LNCaP clone FGC (cell line): Measurements from ENCODE around the gene YIPF5.
A peak's percentile ranks its signal among the peaks of the same experiment; 100 is the strongest.

Experiments used
- DNase-seq: peaks from one replicate; pipeline ENCODE4 v3.0.0-alpha.2; 2011; ENCODE audit warnings: low read depth
- H3K4me3 ChIP-seq: 2 replicates; pipeline ENCODE4 v1.5.1; 2011; ENCODE audit warnings: mild to moderate bottlenecking, low read depth, low read length, control low read depth
- TF ChIP-seq, protein P1 (sequence below): IDR thresholded peaks from 2 replicates; pipeline ENCODE4 v1.5.1; 2012; ENCODE audit warnings: mild to moderate bottlenecking; ENCODE audit not compliant: control insufficient read depth, insufficient read depth; ENCODE audit errors: extremely low read depth

YIPF5 gene

DNA sequence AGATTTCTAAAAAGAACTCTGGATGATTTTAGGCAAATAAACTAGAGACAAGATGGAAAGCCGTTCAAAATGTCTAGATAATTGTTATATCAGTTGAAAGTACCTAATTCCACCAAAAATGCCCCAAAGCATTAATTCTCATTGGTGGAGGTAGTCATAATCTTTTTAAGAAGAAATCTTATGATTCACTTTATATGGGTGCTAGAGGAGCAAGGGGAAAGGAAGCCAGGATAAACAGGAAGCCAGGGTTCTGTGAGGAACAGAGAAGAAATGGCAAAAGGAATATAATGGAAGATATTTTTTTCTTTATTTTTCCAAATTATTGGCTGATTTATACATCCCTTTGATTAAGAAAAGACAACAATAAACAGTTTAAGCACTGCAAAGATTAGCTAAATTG, 7.8 kb downstream of the YIPF5 start:
- no peak for DNase-seq
- TF ChIP-seq, protein P1, sequence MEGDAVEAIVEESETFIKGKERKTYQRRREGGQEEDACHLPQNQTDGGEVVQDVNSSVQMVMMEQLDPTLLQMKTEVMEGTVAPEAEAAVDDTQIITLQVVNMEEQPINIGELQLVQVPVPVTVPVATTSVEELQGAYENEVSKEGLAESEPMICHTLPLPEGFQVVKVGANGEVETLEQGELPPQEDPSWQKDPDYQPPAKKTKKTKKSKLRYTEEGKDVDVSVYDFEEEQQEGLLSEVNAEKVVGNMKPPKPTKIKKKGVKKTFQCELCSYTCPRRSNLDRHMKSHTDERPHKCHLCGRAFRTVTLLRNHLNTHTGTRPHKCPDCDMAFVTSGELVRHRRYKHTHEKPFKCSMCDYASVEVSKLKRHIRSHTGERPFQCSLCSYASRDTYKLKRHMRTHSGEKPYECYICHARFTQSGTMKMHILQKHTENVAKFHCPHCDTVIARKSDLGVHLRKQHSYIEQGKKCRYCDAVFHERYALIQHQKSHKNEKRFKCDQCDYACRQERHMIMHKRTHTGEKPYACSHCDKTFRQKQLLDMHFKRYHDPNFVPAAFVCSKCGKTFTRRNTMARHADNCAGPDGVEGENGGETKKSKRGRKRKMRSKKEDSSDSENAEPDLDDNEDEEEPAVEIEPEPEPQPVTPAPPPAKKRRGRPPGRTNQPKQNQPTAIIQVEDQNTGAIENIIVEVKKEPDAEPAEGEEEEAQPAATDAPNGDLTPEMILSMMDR = no peak
- H3K4me3 ChIP-seq = no peak overlapping the region

DNA sequence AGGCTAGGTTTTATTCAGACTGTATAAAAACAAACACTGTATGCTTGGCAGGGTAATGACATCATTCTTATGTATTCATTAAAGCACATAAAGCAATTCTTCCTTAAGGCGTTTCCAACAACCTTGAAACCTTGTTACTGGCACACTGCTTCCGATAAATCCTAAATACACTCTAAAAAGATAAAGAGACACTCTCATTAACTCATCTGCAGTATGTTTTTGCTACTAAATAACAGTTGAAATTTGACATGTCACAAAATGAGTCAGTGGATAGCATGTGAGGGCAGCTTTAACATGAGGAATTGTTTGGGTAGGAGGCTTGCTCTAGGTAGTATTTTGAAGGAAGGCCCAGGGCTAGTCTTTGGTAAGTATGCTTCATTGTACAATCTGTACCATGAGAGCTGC, 13.7 kb downstream of the YIPF5 start:
- DNase-seq = no peak
- H3K4me3 ChIP-seq = no peak overlapping the region
- TF ChIP-seq, protein P1 = no peak

DNA sequence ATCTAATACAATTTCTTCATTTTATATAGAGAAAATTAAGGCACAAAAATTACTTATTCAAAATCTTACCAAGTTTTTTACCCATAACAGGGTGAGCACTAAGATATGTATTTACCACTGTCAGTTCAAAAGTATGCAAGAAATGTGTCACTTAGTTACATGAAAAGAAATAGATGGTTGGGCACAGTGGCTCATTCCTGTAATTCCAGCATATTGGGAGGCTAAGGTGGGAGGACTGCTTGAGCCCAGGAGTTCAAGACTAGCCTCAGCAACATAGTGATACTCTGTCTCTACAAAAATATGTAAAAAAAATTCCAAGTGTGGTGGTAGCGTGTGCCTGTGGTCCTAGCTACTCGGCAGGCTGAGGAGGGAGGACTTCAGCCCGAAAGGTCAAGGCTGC, 19.4 kb downstream of the YIPF5 start:
- TF ChIP-seq, protein P1 = no peak
- no peak for DNase-seq
- H3K4me3 ChIP-seq = no peak overlapping the region

DNA sequence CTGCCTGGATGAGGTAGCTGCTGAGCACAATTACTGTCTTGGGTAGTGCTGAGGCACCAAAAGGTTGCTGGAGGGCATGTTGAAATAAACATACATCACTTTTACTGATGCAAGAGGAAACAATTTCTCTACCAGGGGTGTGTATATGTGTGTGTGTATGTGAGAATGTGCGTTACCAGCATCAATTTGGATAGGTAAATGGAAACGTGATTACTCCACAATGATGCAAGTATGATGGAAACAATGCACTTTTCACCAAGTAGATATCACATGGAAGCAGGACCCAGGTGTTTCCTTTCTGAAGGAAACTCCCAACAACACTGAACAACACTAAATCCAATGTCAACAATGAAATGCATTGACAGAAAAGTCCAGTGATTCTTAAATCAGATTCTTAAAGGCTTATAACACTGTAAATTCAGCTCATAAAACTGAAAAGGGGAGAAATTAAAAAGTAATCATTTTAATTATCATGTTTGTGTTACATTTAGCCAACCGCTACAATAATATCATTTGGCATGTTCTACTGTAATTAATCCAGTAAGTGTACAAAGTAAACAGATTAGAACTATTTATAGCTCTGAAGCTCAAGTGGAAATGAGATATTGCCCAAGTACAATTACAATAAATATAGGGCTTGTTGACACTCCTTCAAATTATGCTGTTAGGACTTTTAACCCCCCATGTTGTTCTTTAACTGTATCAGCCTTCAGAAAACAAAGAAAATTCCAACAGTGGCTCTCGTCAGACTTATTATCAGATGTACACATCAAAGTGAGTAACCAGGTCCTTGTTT, 25.3 kb downstream of the YIPF5 start:
- TF ChIP-seq, protein P1 = no peak
- no peak for DNase-seq
- H3K4me3 ChIP-seq = no peak overlapping the region

DNA sequence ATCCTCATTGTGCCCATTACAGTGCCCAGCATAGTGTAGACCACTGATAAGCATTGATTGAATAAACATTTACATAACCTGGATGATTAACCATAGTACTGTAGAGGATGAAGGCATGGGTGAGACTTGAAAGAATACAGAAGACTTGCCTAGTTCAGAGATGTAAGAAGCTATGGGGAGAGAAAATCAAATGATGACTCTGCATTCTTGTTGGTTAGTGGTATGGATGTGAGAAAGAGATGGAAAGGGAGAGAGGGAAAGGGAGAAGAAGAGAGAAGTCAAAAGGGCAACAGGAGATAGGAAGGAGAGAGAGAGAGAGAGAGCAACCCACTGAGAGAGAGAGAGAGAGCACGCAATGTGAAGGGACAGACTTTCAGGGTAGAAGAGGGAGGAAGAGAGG, 26.8 kb downstream of the YIPF5 start:
- H3K4me3 ChIP-seq = no peak overlapping the region
- TF ChIP-seq, protein P1 = no peak
- no peak for DNase-seq

DNA sequence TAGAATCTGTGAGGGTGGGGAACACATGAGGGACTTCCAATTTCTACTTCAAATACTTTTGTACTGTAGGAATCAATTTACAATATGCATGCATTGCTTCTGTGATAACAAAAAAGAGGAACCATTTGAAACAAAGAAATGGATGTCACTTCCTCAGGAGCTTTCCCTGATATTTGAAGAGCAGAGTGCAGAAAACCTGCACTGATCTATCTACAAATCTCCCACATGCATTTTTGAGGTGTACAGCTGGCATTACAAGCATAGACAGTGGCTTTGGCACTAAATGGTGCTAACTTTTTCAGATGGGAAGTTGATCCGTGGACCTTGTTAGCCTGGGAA, 27.7 kb downstream of the YIPF5 start:
- TF ChIP-seq, protein P1 = 0 out of 2 replicates have a peak, but pooled peaks have one; percentile 3
- H3K4me3 ChIP-seq = no peak overlapping the region
- no peak for DNase-seq

DNA sequence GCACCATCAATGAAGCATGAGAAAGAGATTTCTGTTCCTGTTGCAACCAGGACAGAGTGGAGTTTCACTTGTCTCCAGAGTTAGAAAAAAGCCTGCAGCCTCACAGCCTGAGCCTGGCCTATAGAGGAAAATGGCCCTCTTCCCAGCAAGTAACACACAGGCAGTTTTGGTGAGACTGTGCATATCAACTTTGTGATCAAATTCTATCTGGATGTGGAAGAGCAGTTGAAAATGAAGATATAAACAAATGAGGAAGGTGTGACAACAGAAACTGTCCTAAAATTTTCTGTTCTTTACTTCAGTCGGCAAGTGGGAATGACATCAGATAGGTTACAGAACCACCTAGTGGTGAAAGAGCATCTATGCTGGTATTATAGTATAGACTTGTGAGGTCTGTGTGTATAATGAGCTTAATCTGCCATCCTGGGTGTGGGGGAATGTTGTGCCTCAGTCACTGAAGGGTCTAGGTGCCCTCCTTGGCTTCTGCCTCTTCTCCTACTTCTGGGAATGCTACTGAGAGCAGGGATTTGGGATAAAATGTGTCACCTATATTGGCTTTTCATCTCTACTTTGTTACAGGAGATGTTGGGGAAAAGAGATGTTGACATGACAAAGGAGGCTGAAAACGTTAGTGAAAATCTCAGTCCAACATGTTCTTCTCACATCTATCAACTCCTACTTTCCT, 28.2 kb downstream of the YIPF5 start:
- no peak overlapping the region for H3K4me3 ChIP-seq
- no peak for DNase-seq
- TF ChIP-seq, protein P1 = peak; percentile 72
